ENCODE data around the gene BCAS4.
A peak's percentile ranks its signal among the peaks of the same experiment; 100 is the strongest.
"Not testable (repeated sequence)": the region's sequence is repeated elsewhere in the genome, so short reads cannot be mapped to it uniquely, and the experiment has no call there.

The BCAS4 gene, protein sequence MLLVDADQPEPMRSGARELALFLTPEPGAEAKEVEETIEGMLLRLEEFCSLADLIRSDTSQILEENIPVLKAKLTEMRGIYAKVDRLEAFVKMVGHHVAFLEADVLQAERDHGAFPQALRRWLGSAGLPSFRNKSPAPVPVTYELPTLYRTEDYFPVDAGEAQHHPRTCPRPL

DNA sequence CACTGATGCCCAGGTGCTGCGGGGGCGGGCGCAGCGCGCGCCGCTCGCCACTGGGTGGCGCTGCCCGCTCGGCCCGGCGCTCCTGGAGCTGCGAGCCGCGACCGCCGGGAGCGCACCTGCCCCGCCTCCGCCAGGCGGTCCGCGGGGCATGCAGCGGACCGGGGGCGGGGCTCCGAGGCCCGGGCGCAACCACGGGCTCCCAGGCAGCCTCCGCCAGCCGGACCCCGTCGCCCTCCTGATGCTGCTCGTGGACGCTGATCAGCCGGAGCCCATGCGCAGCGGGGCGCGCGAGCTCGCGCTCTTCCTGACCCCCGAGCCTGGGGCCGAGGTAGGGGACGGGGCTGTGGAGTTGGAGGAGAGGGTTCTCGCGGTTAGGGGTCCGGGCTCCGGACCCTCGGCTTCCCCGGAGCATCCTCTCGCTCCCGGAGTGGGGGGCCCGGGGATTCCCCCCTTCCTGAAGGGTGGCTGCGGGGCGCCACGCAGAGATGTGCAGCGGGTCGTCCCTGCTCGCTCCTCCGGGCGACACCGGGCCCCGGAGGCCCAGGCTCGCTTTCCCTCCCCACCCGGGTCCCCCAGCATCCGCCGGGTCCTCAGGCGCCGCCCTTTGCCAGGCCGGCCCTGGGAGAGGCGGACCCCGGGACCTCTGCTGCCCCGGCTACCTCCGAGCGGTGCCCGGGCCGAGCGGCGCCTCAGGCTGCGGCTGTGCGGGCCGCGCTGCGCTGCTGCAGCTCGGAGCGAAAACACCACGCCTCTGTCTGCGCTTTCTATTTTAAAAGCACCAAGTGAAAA is at the start of gene BCAS4:
Gene BCAS4, plus strand, starts transcription at position 216 of the 789 bp plus-strand sequence. Its CDS starts 23 bp downstream, at position 239.
- DNase-seq (ENCODE audit: low read depth): peak; percentile 83

DNA sequence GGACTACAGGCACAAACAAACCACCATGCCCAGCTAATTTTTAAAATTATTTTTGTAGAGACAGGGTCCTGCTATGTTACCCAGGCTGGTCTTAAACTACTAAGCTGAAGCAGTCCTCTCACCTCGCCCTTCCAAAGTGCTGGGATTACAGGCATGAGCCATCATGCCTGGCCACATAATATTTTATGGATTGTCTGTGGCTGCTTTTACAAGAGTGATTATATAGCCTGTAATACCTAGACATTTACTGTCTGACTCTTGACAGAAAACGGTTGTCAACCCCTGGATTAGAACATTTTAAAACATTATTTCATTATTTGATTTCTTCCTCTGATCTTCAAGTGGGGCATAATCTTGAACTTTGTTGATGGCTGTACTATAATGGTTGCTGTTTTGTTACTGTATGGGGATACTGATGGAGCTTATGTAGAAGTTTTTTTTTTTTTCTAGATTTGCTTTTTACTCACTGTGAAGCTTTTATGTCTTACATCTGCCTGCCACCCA is 49.2 kb upstream of the BCAS4 start:
- DNase-seq (ENCODE audit: low read depth): no peak

DNA sequence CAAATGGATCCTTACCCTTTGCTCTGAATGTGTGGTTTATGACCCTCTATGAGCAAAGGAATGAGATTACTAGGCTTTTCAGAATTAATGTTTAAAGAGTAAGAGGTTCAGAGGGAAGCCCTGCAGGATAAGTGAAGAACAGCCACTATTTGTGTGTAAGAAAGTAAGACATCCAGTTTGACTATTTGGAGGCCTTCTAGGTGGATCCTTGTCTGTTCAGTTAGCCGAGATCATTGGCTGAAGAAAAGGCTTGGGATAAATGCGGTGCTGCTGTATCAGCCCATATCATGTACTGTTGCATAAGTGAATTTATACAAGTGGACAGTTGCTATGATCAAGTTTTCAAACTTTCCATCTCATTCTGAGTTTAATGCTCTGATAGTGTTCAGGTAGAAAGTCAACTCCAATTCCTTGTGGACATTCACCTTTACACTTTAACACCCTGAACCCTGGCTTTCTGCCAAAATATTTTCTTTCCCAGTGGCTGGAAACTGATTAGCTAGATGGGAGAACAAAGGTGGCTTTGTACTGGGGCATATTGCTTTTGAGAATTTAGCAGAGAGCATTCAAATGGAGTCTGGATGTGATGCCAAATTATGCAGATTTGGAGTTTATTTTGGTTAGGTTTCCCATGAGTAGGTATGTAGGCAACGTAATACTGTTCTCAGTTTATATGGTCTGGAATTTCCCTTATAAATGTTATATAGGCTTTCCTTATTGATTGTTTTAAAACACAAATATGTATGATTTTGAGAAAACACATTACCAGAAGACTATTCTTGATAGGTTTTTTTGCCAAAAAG is 48.5 kb upstream of the BCAS4 start:
- DNase-seq (ENCODE audit: low read depth): no peak

DNA sequence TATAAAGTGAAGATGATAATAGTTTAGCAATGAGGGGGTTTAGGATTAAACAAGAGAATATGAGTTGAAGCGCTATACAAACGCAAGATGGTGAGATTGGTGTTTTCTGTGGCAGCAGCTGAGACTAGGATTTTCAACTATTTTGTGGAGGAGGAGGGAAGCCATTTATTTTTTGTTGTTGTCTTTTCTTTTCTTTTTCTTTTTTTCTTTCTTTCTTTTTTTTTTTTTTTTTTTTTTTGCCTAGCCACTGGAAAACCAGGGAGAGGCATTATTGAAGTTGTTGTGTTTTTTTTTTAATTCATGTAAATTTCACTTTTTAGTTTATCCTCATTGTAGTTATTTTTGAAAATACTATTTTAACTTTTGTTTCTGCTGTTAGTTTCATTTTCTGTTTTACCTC is 47.6 kb upstream of the BCAS4 start:
- no peak for DNase-seq (ENCODE audit: low read depth)

GRCh38 chr20:50750145-50750671 is 44.7 kb upstream of the BCAS4 start:
- no peak for DNase-seq (ENCODE audit: low read depth)

DNA sequence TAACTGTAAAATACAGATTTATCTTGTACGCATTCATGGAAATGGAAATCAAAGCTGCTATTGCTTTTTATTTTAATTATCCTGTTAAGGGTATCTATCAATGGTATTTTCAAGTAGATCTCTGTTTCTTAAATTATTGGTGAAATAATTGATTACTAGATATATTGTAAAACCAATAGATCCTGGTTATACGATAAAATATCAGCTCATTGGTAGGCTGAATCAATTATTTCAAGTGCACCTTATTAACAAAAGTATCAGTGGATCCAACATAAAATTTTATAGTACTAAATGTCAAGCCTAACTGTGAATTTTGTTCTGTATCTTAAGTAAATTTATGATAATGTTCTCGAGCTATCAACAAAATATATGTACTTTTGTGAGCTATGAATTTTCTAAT is 41.7 kb upstream of the BCAS4 start:
- no peak for DNase-seq (ENCODE audit: low read depth)

GRCh38 chr20:50754420-50754819 is 40.4 kb upstream of the BCAS4 start:
- DNase-seq (ENCODE audit: low read depth): no peak

- DNase-seq (ENCODE audit: low read depth): no peak
These were observed 38.4 kb upstream of the BCAS4 start for GRCh38 chr20:50756447-50756846.

DNA sequence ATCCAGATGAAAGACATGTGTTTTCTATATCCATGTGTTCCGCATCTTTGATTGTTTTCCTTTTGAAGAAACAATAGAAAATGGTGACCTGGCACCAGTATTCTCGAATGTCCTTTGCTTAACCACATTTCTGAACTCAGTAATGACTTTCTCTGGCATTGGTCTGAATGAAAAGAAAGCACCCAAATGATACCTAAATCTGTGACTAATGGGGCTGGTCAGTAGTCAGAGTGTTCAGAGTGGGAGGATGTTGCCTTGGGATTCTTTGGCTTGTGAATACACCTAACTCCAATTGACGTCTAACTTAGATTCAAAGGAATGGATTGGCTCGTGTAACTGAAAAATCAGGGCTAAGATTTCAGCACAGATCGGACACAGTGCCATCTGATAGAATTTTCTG is 36.4 kb upstream of the BCAS4 start:
- no peak for DNase-seq (ENCODE audit: low read depth)

DNA sequence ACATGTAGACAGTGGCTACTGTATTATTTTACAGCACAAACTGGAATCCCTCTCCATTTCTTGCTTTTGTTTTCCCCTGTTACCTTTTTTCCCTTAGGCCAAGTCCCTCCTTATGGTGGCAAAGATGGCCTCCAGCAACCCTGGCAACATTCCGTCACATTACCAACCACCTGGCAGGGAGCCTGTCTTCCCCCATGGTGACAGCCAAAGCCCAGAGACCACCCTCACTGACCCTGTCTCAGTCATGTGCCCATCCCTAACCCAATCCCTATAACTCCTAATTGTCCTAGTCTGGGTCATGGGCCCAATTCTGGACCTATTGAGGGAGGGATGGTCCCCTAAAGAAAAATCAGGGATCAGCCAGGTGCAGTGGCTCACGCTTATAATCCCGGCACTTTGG is 35.9 kb upstream of the BCAS4 start:
- DNase-seq (ENCODE audit: low read depth): no peak

GRCh38 chr20:50759678-50760077 is 35.2 kb upstream of the BCAS4 start:
- no peak for DNase-seq (ENCODE audit: low read depth)

DNA sequence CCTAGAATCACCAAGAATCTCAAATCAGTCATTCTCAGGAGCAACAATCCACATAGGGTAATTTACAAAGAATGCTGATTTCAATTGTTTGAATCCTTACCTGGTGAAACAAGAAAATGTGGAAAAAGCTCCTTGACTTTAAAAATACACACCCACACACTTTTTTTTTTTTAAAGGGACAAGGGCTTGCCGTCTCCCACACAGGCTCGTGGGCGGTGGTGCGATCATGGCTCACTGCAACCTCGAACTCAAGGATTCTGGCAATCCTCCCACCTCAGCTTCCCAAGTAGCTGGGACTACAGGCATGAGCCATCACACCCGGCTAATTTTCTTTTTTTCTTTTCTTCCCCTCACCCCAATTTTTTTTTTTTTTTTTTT is 32.8 kb upstream of the BCAS4 start:
- no peak for DNase-seq (ENCODE audit: low read depth)

GRCh38 chr20:50762435-50763220 is 32.2 kb upstream of the BCAS4 start:
- no peak for DNase-seq (ENCODE audit: low read depth)

GRCh38 chr20:50763550-50764458 is 31.1 kb upstream of the BCAS4 start:
- not testable (repeated sequence) for DNase-seq (ENCODE audit: low read depth)

DNA sequence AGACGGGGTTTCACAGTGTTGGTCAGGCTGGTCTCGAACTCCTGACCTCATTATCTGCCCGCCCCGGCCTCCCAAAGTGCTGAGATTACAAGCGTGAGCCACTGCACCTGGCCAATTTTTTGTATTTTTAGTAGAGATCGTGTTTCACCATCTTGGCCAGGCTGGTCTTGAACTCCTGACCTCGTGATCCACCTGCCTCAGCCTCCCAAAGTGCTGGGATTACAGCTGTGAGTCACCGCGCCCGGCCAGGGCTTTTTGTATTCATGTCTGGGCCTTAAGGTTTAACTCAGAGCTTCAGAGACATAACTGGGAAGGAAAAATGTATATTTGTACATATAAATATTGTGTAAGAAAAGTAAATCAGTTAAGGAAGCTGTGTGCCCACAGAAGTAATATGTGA is 29.6 kb upstream of the BCAS4 start:
- DNase-seq (ENCODE audit: low read depth): not testable (repeated sequence)

DNA sequence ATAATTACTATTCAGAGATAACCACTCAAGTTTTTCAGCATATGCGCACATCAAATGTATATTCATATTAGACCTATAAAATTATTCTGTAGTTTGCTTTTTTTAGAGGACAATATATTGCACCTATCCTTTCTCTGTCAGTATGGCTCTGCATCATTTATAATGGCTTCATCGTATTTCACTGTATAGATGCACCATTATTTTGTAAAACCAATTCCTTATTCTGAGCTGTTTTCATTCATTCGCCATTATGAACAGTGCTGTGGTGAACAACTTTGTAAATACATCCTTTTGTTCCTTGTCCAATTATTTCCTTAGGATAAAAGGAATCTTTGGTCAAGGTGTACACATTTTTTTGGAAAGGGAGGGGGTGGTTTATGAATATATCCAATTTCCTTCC is 29.2 kb upstream of the BCAS4 start:
- no peak for DNase-seq (ENCODE audit: low read depth)

DNA sequence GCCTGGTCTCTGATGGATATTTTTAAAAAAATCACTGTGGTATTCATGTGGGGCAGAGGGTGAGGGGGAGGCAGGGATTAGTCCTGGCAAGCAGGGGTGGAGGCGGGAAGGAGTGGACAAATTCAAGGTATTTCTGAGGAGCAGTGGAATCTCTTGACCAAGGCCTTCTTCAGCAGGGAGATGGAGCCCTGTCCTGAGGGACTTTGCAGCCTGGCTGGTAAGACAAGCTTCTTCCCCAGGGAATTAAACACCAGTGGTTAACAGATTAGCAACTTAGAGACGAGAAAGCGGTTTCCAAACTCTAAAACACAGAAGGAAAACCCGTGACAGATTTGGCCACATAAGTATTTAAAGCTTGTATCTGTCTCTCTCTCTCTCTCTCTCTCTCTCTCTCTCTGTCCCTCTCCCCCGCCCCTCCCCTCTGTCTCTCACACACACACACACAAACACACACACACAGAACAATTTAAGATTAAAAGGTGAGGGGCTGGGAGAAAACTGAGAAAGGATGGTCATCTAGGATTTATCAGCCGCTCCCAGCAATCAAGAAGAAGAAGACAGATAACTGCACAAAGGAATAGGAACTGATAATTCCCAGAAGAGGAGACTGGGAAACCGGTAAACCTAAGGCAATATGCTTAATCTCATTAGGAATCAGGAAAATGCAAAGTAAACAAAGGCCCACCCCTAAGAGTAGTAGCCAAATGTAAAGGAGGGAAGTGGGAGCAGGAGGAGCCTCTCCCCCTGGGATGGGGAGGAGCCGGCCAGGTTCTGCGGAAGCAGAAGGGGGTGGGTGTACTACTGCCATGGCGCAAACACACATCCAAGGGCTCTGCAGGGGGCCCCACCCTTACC is 27.7 kb upstream of the BCAS4 start:
- not testable (repeated sequence) for DNase-seq (ENCODE audit: low read depth)

DNA sequence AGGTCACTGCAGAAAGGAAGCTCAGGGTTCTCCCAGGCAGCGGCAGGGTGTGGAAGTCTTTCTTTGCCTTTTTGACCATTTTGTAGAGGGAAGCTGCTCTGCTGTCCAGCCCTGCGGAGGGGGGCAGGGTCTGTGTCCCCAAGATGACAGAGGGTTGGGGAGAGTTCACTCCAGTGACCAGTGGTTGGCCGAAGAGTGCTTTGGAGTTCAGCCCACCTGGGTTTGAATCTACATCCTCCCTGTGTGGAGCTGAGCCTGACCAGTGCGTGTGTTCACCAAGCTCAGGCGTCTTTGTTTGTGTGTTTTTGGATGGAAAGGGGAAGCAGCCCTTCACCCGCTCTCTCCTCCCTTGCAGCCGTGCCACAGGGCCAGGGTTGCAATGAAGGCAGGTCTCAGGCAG is 25.9 kb upstream of the BCAS4 start:
- DNase-seq (ENCODE audit: low read depth): not testable (repeated sequence)

DNA sequence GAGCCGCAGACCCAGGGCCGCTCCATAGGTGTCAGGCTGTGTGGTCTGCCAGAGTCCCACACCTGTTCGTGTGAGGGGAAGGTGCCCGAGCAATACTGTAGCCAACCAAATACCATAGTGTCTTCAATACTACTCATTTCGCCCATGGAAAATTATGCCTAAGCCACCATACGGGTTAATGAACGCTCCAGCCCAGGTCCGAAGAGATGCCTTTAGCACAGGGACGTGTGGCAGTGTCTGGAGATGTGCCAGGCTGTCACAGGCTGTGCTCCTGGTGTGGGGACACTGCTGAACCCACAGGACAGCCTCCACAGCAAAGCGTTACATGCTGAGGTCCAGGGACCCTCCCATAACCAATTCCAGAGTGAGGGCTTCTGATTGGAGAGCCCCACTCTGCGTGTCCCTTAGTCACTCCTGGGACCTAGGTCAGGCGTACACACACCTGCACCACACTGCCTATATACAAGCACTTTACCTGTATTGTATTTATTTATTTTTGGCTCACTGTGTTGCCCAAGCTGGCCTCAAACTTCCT is 25.2 kb upstream of the BCAS4 start:
- DNase-seq (ENCODE audit: low read depth): not testable (repeated sequence)

All from activated T-helper 1 cell treated with Interleukin-2 at 50 U/mL for 16 hours (primary cell).